ENCODE measurements around the gene SHD. TPM values are rescaled to one million over a fixed set of nuclear protein-coding genes. Genes with fewer than 3 reads are reported as not detected.
A peak's percentile ranks its signal among the peaks of the same experiment; 100 is the strongest.
"Not testable (repeated sequence)": the region's sequence is repeated elsewhere in the genome, so short reads cannot be mapped to it uniquely, and the experiment has no call there.

SHD gene
- polyA plus RNA-seq, 1 donor: 117 TPM

- DNase-seq (ENCODE audit: low read depth): no peak
These were observed 48.3 kb downstream of the SHD start for GRCh38 chr19:4327252-4327876.

- DNase-seq (ENCODE audit: low read depth): no peak
These were observed 48.8 kb downstream of the SHD start for GRCh38 chr19:4327877-4328242.

GRCh38 chr19:4328243-4328990, 49.4 kb downstream of the SHD start:
- DNase-seq (ENCODE audit: low read depth): peak; percentile 59

GRCh38 chr19:4328991-4329681, 50.1 kb downstream of the SHD start:
- DNase-seq (ENCODE audit: low read depth): not testable (repeated sequence)

GRCh38 chr19:4329858-4330257, 50.8 kb downstream of the SHD start:
- DNase-seq (ENCODE audit: low read depth): no peak

GRCh38 chr19:4334929-4335570, 56.0 kb downstream of the SHD start:
- DNase-seq (ENCODE audit: low read depth): no peak

GRCh38 chr19:4337906-4338440, 58.9 kb downstream of the SHD start:
- no peak for DNase-seq (ENCODE audit: low read depth)

GRCh38 chr19:4338441-4339355, 59.6 kb downstream of the SHD start, which contains the start of gene STAP2:
Gene STAP2 (minus strand): TSS chr19:4338827. CDS start chr19:4338753, 74 bp downstream.
- DNase-seq (ENCODE audit: low read depth): no peak

Other genes with a start within 250 kb of the SHD start
- gene ZBTB7A, start 212.4 kb upstream of the SHD start, polyA plus RNA-seq (ENCODE audit: insufficient read length): 8.0 TPM
- 119 TPM for gene MAP2K2, start 155.1 kb upstream of the SHD start, polyA plus RNA-seq (ENCODE audit: insufficient read length)
- not detected for gene CREB3L3, start 125.6 kb upstream of the SHD start, polyA plus RNA-seq (ENCODE audit: insufficient read length)
- gene SIRT6, start 96.7 kb upstream of the SHD start, polyA plus RNA-seq (ENCODE audit: insufficient read length): 11.2 TPM
- gene ANKRD24, start 96.6 kb upstream of the SHD start, polyA plus RNA-seq (ENCODE audit: insufficient read length): 2.9 TPM
- gene EBI3, start 49.7 kb upstream of the SHD start, polyA plus RNA-seq (ENCODE audit: insufficient read length): 0.38 TPM
- 12.9 TPM for gene YJU2, start 32.2 kb upstream of the SHD start, polyA plus RNA-seq (ENCODE audit: insufficient read length)
- gene TMIGD2, start 23.1 kb downstream of the SHD start, polyA plus RNA-seq (ENCODE audit: insufficient read length): 0.46 TPM
- gene FSD1, start 25.3 kb downstream of the SHD start, polyA plus RNA-seq (ENCODE audit: insufficient read length): 2.4 TPM
- gene STAP2, start 59.6 kb downstream of the SHD start, polyA plus RNA-seq (ENCODE audit: insufficient read length): 4.9 TPM
- 15.9 TPM for gene MPND, start 64.3 kb downstream of the SHD start, polyA plus RNA-seq (ENCODE audit: insufficient read length)
- gene SH3GL1, start 121.3 kb downstream of the SHD start, polyA plus RNA-seq (ENCODE audit: insufficient read length): 57.7 TPM
- 11.1 TPM for gene CHAF1A, start 123.4 kb downstream of the SHD start, polyA plus RNA-seq (ENCODE audit: insufficient read length)
- gene UBXN6, start 178.5 kb downstream of the SHD start, polyA plus RNA-seq (ENCODE audit: insufficient read length): 106 TPM
- 70.0 TPM for gene HDGFL2, start 193.0 kb downstream of the SHD start, polyA plus RNA-seq (ENCODE audit: insufficient read length)
- gene PLIN4, start 239.2 kb downstream of the SHD start, polyA plus RNA-seq (ENCODE audit: insufficient read length): 12.8 TPM

All from forelimb muscle (tissue), 1 donor.